DMS53 (cell line): ENCODE measurements around the gene HPS4.
A peak's percentile ranks its signal among the peaks of the same experiment; 100 is the strongest.
"Not testable (repeated sequence)": the region's sequence is repeated elsewhere in the genome, so short reads cannot be mapped to it uniquely, and the experiment has no call there.

Experiments
- DNase-seq: peaks from one replicate; lab custom pipeline; 2025; lab: John Stamatoyannopoulos, UW

HPS4 gene

GRCh38 chr22:26442086-26442756 is 41.4 kb downstream of the HPS4 start:
- DNase-seq: no peak

DNA sequence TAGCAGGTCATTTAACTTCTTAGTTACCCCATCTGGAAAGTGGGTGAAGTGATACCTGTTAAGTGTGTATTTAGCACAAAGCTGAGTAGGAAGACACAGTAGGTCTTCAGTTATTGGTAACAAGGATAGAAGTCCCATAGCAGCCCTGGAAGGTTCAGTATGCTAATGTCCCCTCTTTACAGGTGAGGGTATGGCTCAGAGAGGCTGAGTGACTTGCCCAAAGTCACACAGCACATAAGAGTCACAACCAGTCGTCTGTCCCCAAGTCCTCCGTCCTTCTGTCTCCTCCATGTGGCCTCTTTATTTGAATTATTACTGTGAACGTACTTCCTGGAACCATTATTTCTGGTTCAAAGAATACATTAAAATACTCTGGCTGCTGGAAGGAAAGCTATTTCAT is 44.0 kb downstream of the HPS4 start:
- no peak for DNase-seq

- not testable (repeated sequence) for DNase-seq
Observed at GRCh38 chr22:26438776-26439175, 44.8 kb downstream of the HPS4 start.

DNA sequence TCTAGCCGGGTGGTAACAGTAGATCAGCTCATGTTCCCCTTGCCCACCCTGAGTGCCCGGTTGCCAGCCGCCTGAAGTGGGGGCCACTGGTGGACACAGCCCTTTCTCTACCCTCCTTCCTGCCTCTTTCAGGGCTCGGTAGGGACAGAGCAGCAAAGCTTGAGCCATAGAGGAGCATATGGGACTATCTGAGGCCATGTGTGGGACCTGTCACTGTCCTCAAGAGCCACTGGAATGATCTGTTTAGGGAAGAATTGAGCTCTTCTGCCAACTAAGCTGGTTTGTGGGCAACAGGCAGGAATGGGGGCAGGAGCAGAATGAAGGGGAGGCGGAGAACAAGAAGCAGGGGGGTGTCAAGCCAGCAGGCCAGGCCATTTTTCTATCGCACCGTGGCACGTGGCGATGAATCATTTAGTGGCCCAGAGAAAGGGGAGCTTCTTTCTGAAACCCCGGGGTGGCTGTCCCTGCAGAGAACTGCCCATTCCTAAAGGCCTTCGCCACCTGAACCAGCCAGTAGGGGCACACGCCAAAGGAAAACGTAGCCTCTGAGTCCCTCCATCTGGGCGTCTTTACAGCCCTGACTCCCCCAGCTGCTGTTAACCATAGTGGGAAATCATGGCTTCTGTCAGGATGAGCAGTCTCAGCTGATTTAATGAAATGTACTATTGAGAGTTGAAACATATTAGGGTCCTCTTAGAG is 45.7 kb downstream of the HPS4 start:
- no peak for DNase-seq

DNA sequence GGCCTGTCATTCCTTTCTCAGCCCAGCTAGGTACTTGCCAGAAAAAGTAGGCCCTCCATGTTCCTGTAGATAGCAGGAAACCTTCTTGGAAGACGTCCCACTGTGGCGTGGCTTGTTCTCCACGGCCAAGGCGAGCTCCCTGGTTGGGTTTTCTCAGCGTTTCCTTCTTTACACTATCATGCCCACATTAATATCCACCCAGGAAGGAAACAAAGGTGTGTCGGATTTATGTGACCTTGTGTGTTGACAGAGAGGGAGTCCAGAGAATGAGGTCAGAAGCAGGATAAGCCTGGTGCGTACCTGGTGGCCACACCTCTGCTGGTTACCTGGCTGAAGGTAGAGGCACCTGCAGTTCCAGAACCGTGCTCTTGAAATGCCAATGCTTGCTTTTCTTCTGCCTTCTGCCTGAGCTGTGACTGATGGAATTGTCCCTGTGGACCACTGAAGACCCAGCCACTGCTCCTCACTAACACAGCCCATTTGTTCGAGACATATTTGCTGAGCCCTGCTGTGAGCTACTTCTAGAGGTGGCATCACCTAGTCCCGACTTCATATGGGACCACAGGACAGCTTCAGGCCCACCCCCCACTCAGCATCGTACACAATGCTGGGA is 46.6 kb downstream of the HPS4 start:
- DNase-seq: peak; percentile 20

GRCh38 chr22:26435327-26436093 is 48.1 kb downstream of the HPS4 start:
- DNase-seq: no peak

DNA sequence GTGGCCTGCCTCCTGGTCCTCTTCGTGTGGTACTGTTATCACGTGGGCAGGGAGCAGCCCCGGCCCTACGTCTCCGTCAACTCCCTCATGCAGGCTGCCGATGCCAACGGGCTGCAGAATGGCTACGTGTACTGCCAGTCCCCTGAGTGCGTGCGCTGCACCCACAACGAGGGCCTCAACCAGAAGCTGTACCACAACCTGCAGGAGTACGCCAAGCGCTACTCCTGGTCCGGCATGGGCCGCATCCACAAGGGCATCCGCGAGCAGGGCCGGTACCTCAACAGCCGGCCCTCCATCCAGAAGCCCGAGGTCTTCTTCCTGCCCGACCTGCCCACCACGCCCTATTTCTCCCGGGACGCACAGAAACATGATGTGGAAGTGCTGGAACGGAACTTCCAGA is 49.8 kb downstream of the HPS4 start:
- DNase-seq: no peak

DNA sequence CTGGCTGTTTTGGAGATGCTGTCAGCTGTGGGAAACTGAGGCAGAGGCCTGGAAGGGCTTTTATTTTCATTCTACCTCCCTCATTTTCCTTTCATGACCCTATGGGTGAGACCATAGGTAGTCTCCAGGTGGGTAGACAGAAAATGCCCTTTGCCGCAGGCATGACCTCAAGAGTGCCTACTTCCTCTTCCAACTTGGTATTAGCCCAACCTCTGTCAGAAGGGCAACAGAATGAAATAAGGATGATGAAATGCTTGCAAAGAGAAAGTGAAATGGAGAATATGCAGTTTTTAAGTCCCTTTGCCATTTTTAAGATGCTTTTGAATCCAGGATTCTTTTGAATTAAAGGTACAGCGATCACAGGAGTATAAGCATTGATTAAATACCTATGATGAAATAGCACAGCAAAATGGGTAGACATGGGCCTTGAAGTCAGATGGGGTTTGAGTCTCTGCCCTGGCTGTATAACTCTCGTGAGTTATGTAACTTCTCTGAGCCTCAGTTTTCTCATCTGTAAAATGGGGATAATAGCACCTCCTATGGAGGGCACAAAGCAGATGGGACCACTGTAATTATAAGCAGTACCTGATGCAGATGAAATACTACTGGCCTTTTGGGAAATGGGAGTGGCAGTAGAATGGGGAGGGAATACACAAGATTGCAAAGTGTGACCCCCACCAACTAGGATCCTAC is 50.8 kb downstream of the HPS4 start:
- DNase-seq: no peak

DNA sequence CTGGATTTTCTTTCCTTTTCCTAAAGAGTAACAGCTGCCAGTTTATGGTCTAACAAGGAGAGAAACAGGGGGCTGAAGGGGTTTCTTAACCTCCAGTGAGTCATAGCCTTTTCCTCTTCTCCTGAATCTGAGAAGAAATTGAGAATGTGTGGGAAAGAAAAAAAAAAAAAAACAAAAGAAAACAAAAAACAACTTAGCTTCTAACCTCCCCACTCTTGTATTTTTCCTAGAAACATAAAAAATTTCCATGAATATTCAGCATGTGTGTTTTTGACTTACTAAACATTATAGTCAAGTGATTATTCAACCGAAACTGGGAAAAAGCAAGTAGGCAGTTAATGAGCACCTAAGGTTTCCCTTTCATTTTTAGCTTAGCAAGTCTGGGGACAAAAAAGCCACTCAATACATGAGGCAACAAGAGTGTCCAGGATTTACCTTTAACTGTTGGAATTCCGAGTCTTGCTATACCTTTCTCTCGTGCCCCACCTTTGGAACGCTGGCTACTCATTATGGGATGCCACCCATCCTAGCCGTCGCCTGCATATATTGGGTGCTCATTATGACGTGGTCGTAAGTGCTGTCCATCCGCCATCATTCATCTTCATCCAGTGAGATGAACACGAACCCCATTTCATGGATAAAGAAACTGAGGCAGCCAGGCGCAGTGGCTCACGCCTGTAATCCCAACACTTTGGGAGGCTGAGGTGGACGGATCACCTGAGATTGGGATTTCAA is 52.2 kb downstream of the HPS4 start:
- no peak for DNase-seq

- DNase-seq: no peak
Observed at GRCh38 chr22:26430600-26430999, 53.0 kb downstream of the HPS4 start.

DNA sequence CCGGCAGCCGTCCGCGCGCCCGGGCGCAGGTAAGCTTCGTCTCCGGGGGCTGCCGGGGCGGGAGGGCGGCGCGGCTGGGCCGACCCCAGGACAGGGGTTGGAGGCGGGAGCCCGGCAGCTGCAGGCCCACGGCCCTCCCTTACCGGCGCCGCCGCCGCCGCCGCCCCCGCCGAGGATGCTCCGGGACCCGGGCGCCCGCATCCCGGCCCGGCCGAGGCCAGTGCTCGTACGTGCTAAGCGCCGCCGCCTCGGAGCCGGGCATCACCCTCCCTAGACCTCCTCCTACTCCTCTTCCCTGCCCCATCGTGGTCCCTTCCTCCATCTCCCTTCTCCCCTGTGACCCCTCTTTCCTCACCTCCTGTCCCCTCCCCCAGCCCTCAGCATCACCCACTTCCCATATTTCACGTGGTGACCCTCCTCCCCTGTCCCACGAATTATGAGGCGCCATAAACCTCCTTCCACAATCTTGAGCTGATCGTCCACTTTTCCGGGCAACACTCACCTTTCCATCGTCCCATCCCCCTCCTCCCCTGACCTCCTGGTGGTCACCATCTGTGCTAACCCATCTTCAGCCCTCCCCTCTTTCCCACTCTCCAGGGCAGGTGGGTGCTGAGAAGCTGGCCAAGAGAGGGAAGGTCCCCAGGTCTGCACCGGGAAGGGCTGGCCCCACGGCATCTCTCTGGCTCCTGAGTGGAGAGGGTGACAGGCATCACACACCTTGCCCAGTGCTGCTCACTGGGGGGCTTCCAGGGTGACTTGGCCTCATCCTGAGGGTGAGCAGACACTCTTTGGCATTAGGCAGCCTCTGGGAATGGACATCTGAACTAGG is 53.9 kb downstream of the HPS4 start:
- DNase-seq: peak; percentile 32

- peak; percentile 69 for DNase-seq
Observed at GRCh38 chr22:26428515-26429457, 54.8 kb downstream of the HPS4 start, which contains the start of gene ASPHD2. TSS of gene ASPHD2 (plus strand) at chr22:26429260. CDS start at chr22:26433616, 4,356 bp downstream.

GRCh38 chr22:26426924-26427323 is 56.7 kb downstream of the HPS4 start:
- no peak for DNase-seq

- no peak for DNase-seq
Observed at GRCh38 chr22:26418620-26419019, 65.0 kb downstream of the HPS4 start.

- DNase-seq: no peak
Observed at GRCh38 chr22:26417406-26417805, 66.2 kb downstream of the HPS4 start.

DNA sequence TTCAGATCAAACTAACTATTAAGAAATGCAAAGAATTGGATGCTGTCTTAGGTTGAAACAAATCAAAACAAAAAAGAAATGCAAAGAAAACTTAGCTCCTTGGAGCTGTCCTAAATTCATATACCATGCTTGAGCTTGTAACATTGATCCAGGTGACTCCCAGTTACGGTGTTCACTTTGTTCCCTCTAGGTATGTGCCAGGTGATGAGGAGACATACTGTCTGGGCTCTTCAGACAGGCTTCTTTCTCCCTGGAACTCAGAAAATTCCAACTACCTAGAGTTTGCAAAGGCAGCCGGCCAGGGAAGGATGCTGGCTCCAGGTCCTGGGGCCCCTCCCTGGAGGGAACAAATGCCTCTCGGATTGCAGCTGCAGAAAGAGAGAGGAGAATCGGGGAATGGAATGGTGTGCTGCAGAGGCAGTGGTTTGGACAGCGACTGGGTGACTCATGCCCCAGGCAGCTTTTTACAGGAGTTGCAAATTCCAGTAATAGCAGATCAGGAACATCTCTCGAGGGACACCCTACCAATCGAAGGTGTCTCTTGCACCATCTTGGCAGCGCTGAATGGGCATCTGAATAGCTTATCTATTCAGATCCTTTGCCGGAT is 66.8 kb downstream of the HPS4 start:
- no peak for DNase-seq

- no peak for DNase-seq
Observed at GRCh38 chr22:26416256-26416655, 67.3 kb downstream of the HPS4 start.

- no peak for DNase-seq
Observed at GRCh38 chr22:26414347-26414746, 69.2 kb downstream of the HPS4 start.

DNA sequence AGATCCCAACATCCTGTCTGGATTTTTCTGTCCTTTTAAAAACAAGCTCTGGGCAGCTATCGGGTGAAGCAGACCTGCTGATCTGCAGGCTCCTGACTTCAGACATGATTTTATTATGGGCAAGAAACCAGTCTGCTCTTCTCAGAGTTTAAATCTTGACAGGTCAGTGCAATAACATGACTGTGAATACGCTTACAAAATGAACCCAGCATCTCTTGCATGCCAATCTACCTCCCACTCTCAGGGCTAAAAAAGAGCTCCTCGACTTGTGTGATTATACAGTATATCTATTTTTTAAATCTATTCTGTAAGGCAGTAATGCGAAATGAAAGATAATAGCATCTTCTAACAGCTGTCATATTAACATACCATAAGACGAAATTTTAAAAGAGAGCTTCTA is 73.2 kb downstream of the HPS4 start:
- no peak for DNase-seq
